OCI-LY1 (cell line): ENCODE measurements around the gene NME9.

Experiments used
- H2AFZ ChIP-seq: fragments of 200-600 bp; sonication (generic), shearing (Covaris generic); 2 replicates; pipeline ENCODE4 v1.6.0; 2014; ENCODE audit warnings: antibody characterized with exemption, mild to moderate bottlenecking, low read length
- H3F3A ChIP-seq: fragments of 200-600 bp; sonication (generic), shearing (Covaris generic); 2 replicates; pipeline ENCODE4 v1.6.0; 2014; ENCODE audit warnings: mild to moderate bottlenecking, antibody characterized with exemption, low read length, moderate library complexity; ENCODE audit not compliant: insufficient read depth
- H3K27ac ChIP-seq: fragments of 200-600 bp; sonication (generic); 2 replicates; pipeline ENCODE4 v1.5.1; 2014; ENCODE audit warnings: low read length, mixed run types, mild to moderate bottlenecking, low read depth; ENCODE audit not compliant: poor library complexity, severe bottlenecking
- H3K27me3 ChIP-seq: fragments of 200-600 bp; sonication (generic); 2 replicates; pipeline ENCODE4 v1.6.0; 2014; ENCODE audit warnings: antibody characterized with exemption, mild to moderate bottlenecking, low read length, moderate library complexity; ENCODE audit not compliant: insufficient read depth
- H3K36me3 ChIP-seq: fragments of 200-600 bp; sonication (generic); 2 replicates; pipeline ENCODE4 v1.6.1; 2014; ENCODE audit warnings: mild to moderate bottlenecking, antibody characterized with exemption, low read length, moderate library complexity, mixed read lengths; ENCODE audit not compliant: insufficient read depth
- H3K4me1 ChIP-seq: fragments of 200-600 bp; sonication (generic); 2 replicates; pipeline ENCODE4 v1.5.1; 2014; ENCODE audit warnings: mild to moderate bottlenecking, low read length, moderate library complexity; ENCODE audit not compliant: insufficient read depth, severe bottlenecking
- H3K4me2 ChIP-seq: fragments of 200-600 bp; sonication (generic), shearing (Covaris generic); 2 replicates; pipeline ENCODE4 v1.6.1; 2014; ENCODE audit warnings: low read length
- H3K4me3 ChIP-seq: fragments of 200-600 bp; sonication (generic); 2 replicates; pipeline ENCODE4 v1.5.1; 2014; ENCODE audit warnings: low read length, low read depth, mild to moderate bottlenecking, mixed read lengths; ENCODE audit not compliant: poor library complexity, severe bottlenecking
- H3K79me2 ChIP-seq: fragments of 200-600 bp; shearing (Covaris generic); 2 replicates; pipeline ENCODE4 v1.6.1; 2016; ENCODE audit warnings: mixed run types, low read length, mixed read lengths; ENCODE audit not compliant: insufficient read depth
- H3K9ac ChIP-seq: fragments of 200-600 bp; sonication (generic), shearing (Covaris generic); 2 replicates; pipeline ENCODE4 v1.6.1; 2014; ENCODE audit warnings: mild to moderate bottlenecking, low read length, mixed read lengths
- H3K9me2 ChIP-seq: fragments of 200-600 bp; sonication (generic), shearing (Covaris generic); 2 replicates; pipeline ENCODE4 v1.6.1; 2014; ENCODE audit warnings: low read depth, mild to moderate bottlenecking, low read length, mixed read lengths
- H3K9me3 ChIP-seq: fragments of 200-600 bp; shearing (Covaris generic); 2 replicates; pipeline ENCODE4 v1.6.1; 2014; ENCODE audit warnings: low read length, mixed read lengths
- H4K20me1 ChIP-seq: fragments of 200-600 bp; sonication (generic), shearing (Covaris generic); 2 replicates; pipeline ENCODE4 v1.6.0; 2016; ENCODE audit warnings: mild to moderate bottlenecking, low read length; ENCODE audit not compliant: insufficient read depth
- EZH2 ChIP-seq: fragments of 200-600 bp; sonication (generic), shearing (Covaris generic); IDR thresholded peaks from 2 replicates; pipeline ENCODE4 v1.8.0; 2017; ENCODE audit warnings: borderline replicate concordance, mixed run types, mild to moderate bottlenecking, antibody characterized with exemption, low read length, moderate library complexity, mixed read lengths
- TF ChIP-seq, protein P1 (sequence below): fragments of 200-600 bp; sonication (generic), shearing (Covaris generic); IDR thresholded peaks from 2 replicates; pipeline ENCODE4 v1.5.1; 2017; ENCODE audit warnings: mild to moderate bottlenecking, antibody characterized with exemption, low read length, moderate library complexity, mixed read lengths

Gene NME9

DNA sequence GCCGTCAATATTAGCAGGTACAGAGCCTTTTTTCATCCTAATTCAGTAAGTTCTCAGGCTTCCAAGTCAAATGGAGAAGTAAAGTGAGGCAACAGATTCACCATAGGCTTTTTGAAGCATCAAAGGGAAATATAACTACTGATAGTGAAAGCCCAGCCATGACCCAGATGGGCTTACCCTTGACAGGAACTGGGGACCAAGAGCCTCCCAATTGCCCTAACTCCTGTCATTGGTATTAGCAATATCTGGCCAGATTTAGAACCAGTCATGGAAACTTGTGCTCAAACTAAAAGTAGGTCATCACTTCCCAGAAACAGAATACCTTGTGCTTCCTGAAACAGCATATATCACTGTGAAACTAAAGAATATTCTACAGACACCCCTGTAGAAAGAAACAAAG lies 33.0 kb downstream of the NME9 start:
- Histone ChIP-seq H3F3A (no peaks in the 10 kb centered on the region), H3K9me3 (no peaks in the 10 kb centered on the region), H3K9ac (no peak overlapping the region), H3K4me3 (no peak overlapping the region), H3K79me2 (no peaks in the 10 kb centered on the region), H3K4me1 (no peaks in the 10 kb centered on the region), H4K20me1 (no peaks in the 10 kb centered on the region), H3K27me3 (no peaks in the 10 kb centered on the region), H3K27ac (no peak overlapping the region), H3K4me2 (no peak overlapping the region), H3K9me2 (no peaks in the 10 kb centered on the region), H2AFZ (no peak overlapping the region), H3K36me3 (peaks cover 60% of the 10 kb centered on the region)
- TF ChIP-seq, protein P1, sequence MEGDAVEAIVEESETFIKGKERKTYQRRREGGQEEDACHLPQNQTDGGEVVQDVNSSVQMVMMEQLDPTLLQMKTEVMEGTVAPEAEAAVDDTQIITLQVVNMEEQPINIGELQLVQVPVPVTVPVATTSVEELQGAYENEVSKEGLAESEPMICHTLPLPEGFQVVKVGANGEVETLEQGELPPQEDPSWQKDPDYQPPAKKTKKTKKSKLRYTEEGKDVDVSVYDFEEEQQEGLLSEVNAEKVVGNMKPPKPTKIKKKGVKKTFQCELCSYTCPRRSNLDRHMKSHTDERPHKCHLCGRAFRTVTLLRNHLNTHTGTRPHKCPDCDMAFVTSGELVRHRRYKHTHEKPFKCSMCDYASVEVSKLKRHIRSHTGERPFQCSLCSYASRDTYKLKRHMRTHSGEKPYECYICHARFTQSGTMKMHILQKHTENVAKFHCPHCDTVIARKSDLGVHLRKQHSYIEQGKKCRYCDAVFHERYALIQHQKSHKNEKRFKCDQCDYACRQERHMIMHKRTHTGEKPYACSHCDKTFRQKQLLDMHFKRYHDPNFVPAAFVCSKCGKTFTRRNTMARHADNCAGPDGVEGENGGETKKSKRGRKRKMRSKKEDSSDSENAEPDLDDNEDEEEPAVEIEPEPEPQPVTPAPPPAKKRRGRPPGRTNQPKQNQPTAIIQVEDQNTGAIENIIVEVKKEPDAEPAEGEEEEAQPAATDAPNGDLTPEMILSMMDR: no peak
- no peak for TF ChIP-seq EZH2

DNA sequence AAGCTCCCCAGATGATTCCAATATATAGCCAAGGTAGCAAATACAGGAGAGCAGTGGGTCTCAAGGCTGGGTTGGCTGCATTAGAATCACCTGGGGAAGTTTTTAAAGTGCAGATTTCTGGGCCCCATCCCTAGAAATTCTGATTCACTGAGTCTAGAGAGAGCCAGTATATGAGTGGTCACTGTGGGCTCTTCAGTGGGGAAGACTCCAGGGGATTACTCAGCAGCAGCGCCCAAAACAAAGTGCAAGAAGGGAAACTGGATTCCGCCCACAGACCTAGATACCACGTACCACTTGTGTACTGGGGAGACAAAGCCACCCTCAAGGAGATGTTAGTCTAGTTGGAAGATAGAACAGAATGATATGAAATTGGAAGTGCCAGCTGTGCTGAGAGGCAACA lies 40.0 kb downstream of the NME9 start:
- H3K4me1 ChIP-seq: no peaks in the 10 kb centered on the region
- peaks cover 85% of the 10 kb centered on the region for H3K36me3 ChIP-seq
- H3K27ac ChIP-seq: no peak overlapping the region
- H3K9ac ChIP-seq: no peak overlapping the region
- H3K27me3 ChIP-seq: no peaks in the 10 kb centered on the region
- no peak overlapping the region for H2AFZ ChIP-seq
- no peaks in the 10 kb centered on the region for H4K20me1 ChIP-seq
- no peaks in the 10 kb centered on the region for H3F3A ChIP-seq
- no peaks in the 10 kb centered on the region for H3K9me3 ChIP-seq
- no peaks in the 10 kb centered on the region for H3K79me2 ChIP-seq
- TF ChIP-seq, protein P1: no peak
- no peak for TF ChIP-seq EZH2
- no peak overlapping the region for H3K4me2 ChIP-seq
- H3K4me3 ChIP-seq: no peak overlapping the region
- no peaks in the 10 kb centered on the region for H3K9me2 ChIP-seq

DNA sequence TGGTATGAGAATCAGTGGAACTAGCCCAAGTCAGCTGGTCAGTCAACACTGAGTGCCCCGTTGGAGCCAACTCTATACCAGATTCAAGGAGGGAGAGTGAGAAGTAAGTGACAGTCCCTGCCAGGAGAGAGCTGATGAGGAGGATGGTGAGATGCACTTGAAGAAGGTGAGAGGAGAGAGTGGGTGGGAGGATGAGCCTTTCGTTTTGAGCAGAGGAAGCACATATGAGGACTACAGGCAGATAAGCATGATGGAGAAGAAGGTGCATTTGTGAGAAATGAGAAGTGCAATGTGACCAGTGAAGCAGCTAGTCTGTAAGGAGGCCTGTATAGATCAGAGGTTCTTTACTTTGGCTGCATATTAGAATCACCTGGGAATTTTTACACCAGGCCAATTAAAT lies 40.4 kb downstream of the NME9 start:
- Histone ChIP-seq H3K4me2 (no peak overlapping the region), H3K4me1 (no peaks in the 10 kb centered on the region), H3K36me3 (peaks cover 87% of the 10 kb centered on the region), H2AFZ (no peak overlapping the region), H3K27ac (no peak overlapping the region), H3K4me3 (no peak overlapping the region), H3K79me2 (no peaks in the 10 kb centered on the region), H3K9me2 (no peaks in the 10 kb centered on the region), H3K27me3 (no peaks in the 10 kb centered on the region), H3F3A (no peaks in the 10 kb centered on the region), H3K9ac (no peak overlapping the region), H3K9me3 (no peaks in the 10 kb centered on the region), H4K20me1 (no peaks in the 10 kb centered on the region)
- TF ChIP-seq, protein P1: no peak
- TF ChIP-seq EZH2: no peak
